B cell (primary cell): ENCODE results near the gene KCNQ2. TPM values are rescaled to one million over a fixed set of nuclear protein-coding genes. Genes with fewer than 3 reads are reported as not detected.

Experiments used
- ATAC-seq: fragments of 200-7000 bp; cut with Tn5 transposase; one replicate; pipeline ENCODE4 v1.10.0; 2021; ENCODE audit warnings: low read depth, mild to moderate bottlenecking, moderate number of reproducible peaks, moderate library complexity
- CTCF ChIA-PET: fragments of 350-600 bp; sonication (Branson Sonifier 250); formaldehyde crosslinking; loops from one replicate; lab custom pipeline; 2021; ENCODE audit warnings: antibody characterized with exemption, inconsistent platforms; lab: Charles Lee
- POLR2A ChIA-PET: fragments of 350-600 bp; sonication (Branson Sonifier 250); formaldehyde crosslinking; loops from one replicate; lab custom pipeline; 2021; ENCODE audit warnings: antibody characterized with exemption; lab: Charles Lee
- DNase-seq: peaks from one replicate; pipeline ENCODE4 v3.0.0; 2013
- H2AFZ ChIP-seq: 2 replicates; pipeline ENCODE4 v1.6.1; 2012; ENCODE audit warnings: mild to moderate bottlenecking, low read depth, low read length; ENCODE audit not compliant: insufficient read depth, poor library complexity, severe bottlenecking
- H3K27ac ChIP-seq, 2 donors: 1 replicate in 1 of 2; 2 replicates in 1 of 2; pipeline ENCODE4 v1.5.1; 2012 to 2013; ENCODE audit warnings: low read length in 2 of 2, mild to moderate bottlenecking in 2 of 2, moderate library complexity in 1 of 2
- H3K27me3 ChIP-seq, 4 experiments: fragments of 200-600 bp in 1 of 4; sonication (generic) in 1 of 4; replicated peaks in 1 of 4; 1 replicate in 2 of 4; 2 replicates in 2 of 4; pipeline versions ENCODE4 v1.6.1 to v1.7.0; 2013 to 2016; ENCODE audit warnings: low read length in 3 of 4, mild to moderate bottlenecking in 2 of 4, mixed read lengths in 1 of 4, moderate library complexity in 1 of 4; ENCODE audit not compliant: insufficient read depth in 4 of 4, control insufficient read depth in 3 of 4; ENCODE audit errors: control extremely low read depth in 1 of 4
- H3K36me3 ChIP-seq, 2 experiments: replicated peaks in 1 of 2; 1 replicate in 1 of 2; 2 replicates in 1 of 2; pipeline versions ENCODE4 v1.6.1 to v1.7.1; 2013; ENCODE audit warnings: low read length in 1 of 2; ENCODE audit not compliant: insufficient read depth in 2 of 2, control insufficient read depth in 1 of 2; ENCODE audit errors: control extremely low read depth in 1 of 2, extremely low read depth in 1 of 2
- H3K4me1 ChIP-seq, 2 donors: fragments of 200-600 bp in 1 of 2; sonication (generic) in 1 of 2; 1 replicate in 1 of 2; 2 replicates in 1 of 2; pipeline versions ENCODE4 v1.5.1 to v1.6.1; 2013 to 2017; ENCODE audit warnings: low read length in 2 of 2; ENCODE audit not compliant: control insufficient read depth in 2 of 2, insufficient read depth in 2 of 2
- H3K4me2 ChIP-seq: replicated peaks from 2 replicates; pipeline ENCODE3; 2012; ENCODE audit warnings: mild to moderate bottlenecking, low read depth, low read length; ENCODE audit not compliant: poor library complexity, severe bottlenecking
- H3K4me3 ChIP-seq, 5 experiments: fragments of 200-600 bp in 1 of 5; sonication (generic) in 1 of 5; 1 replicate in 3 of 5; 2 replicates in 2 of 5; pipeline versions ENCODE4 v1.5.1 to v1.7.0; 2011 to 2016; ENCODE audit warnings: low read length in 4 of 5, mild to moderate bottlenecking in 4 of 5, low read depth in 2 of 5, control low read depth in 1 of 5, moderate library complexity in 1 of 5; ENCODE audit not compliant: insufficient read depth in 1 of 5; ENCODE audit errors: control extremely low read depth in 1 of 5, extremely low read depth in 1 of 5
- H3K79me2 ChIP-seq: fragments of 200-600 bp; sonication (generic); one replicate; pipeline ENCODE4 v1.6.0; 2016; ENCODE audit warnings: low read length; ENCODE audit not compliant: control insufficient read depth, insufficient read depth
- H3K9ac ChIP-seq: fragments of 200-600 bp; sonication (generic); 2 replicates; pipeline ENCODE4 v1.6.1; 2017; ENCODE audit warnings: mild to moderate bottlenecking, low read length, moderate library complexity
- H3K9me3 ChIP-seq, 3 donors: one replicate each; pipeline versions ENCODE4 v1.6.1 to v1.7.1; 2013; ENCODE audit warnings: low read length in 2 of 3; ENCODE audit not compliant: control insufficient read depth in 2 of 3, insufficient read depth in 1 of 3; ENCODE audit errors: control extremely low read depth in 1 of 3
- H4K20me1 ChIP-seq: 2 replicates; pipeline ENCODE4 v1.6.0; 2012; ENCODE audit warnings: mild to moderate bottlenecking, low read length; ENCODE audit not compliant: insufficient read depth, control insufficient read depth, poor library complexity, severe bottlenecking
- H3K27ac Mint-ChIP-seq: one replicate; pipeline ENCODE4 v1.8.0; 2021; ENCODE audit warnings: mixed read lengths
- H3K27me3 Mint-ChIP-seq: one replicate; pipeline ENCODE4 v1.8.0; 2021; ENCODE audit warnings: mixed read lengths
- H3K4me1 Mint-ChIP-seq: one replicate; pipeline ENCODE4 v1.8.0; 2021; ENCODE audit warnings: mixed read lengths
- H3K4me3 Mint-ChIP-seq: one replicate; pipeline ENCODE4 v1.8.0; 2021; ENCODE audit warnings: mixed read lengths
- H3K9me3 Mint-ChIP-seq: one replicate; pipeline ENCODE4 v1.8.0; 2022; ENCODE audit warnings: mixed read lengths; ENCODE audit not compliant: insufficient read depth
- EZH2 ChIP-seq: IDR thresholded peaks from 2 replicates; pipeline ENCODE4 v1.6.1; 2012; ENCODE audit warnings: borderline replicate concordance, low read depth, mild to moderate bottlenecking, moderate library complexity, low read length; ENCODE audit not compliant: insufficient read depth, poor library complexity, severe bottlenecking
- WGBS: methylation state at CpG from one replicate; pipeline ENCODE4 v1.1.5; 2013; ENCODE audit warnings: missing lambda C conversion rate; ENCODE audit not compliant: insufficient coverage; 5-methylcytosine and 5-hydroxymethylcytosine counted together
- intact Hi-C: fragments of 100-400 bp; cut with micrococcal nuclease; formaldehyde crosslinking; loops from one replicate; pipeline ENCODE4 v1.10.0; 2022
- polyA plus RNA-seq: library from polyadenylated mRNA; depleted of rRNA; stranded (reverse); fragments of >200 nt; gene quantifications from 2 replicates; pipeline ENCODE4 v1.2.3, GENCODE V29; 2012
- total RNA-seq, 2 donors: library from RNA; stranded (reverse); fragments of 120-200 nt in 1 of 2; gene quantifications; 1 replicate in 1 of 2; 2 replicates in 1 of 2; pipeline versions ENCODE4 v1.2.3 to v1.2.4, GENCODE V29; 2013 to 2022
- TF ChIP-seq, protein P1 (sequence below): fragments of 200-600 bp; IDR thresholded peaks from one replicate; pipeline ENCODE4 v1.8.0; 2022; ENCODE audit warnings: antibody characterized with exemption, mild to moderate bottlenecking

Gene KCNQ2
- total and polyA plus RNA-seq, 2 donors (not counting 1 experiment from before 2014, with no cell fraction given) = 0.12 TPM; not detected in 1

GRCh38 chr20:63402181-63402859 lies 70.1 kb downstream of the KCNQ2 start:
- no peak overlapping the region for H2AFZ ChIP-seq
- 73% methylated on average over 22 of the region's 24 CpGs for WGBS
- TF ChIP-seq, protein P1, sequence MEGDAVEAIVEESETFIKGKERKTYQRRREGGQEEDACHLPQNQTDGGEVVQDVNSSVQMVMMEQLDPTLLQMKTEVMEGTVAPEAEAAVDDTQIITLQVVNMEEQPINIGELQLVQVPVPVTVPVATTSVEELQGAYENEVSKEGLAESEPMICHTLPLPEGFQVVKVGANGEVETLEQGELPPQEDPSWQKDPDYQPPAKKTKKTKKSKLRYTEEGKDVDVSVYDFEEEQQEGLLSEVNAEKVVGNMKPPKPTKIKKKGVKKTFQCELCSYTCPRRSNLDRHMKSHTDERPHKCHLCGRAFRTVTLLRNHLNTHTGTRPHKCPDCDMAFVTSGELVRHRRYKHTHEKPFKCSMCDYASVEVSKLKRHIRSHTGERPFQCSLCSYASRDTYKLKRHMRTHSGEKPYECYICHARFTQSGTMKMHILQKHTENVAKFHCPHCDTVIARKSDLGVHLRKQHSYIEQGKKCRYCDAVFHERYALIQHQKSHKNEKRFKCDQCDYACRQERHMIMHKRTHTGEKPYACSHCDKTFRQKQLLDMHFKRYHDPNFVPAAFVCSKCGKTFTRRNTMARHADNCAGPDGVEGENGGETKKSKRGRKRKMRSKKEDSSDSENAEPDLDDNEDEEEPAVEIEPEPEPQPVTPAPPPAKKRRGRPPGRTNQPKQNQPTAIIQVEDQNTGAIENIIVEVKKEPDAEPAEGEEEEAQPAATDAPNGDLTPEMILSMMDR = no peak
- TF ChIP-seq EZH2 = no peak
- no peak overlapping the region for H3K4me2 ChIP-seq
- H4K20me1 ChIP-seq = no peaks in the 10 kb centered on the region
- H3K4me1 ChIP-seq = no peaks in the 10 kb centered on the region
- no peak overlapping the region for H3K4me3 ChIP-seq
- H3K27me3 ChIP-seq = no peaks in the 10 kb centered on the region
- no peaks in the 10 kb centered on the region for H3K79me2 ChIP-seq
- intact Hi-C loops = no loop called here
- Mint-ChIP-seq H3K4me1 (no peaks in the 10 kb centered on the region), H3K27ac (no peak overlapping the region), H3K4me3 (no peak overlapping the region), H3K9me3 (no peaks in the 10 kb centered on the region), H3K27me3 (no peaks in the 10 kb centered on the region)
- ChIA-PET POLR2A (no interaction called here), CTCF (no interaction called here)
- peaks cover 0 to 4% (median 0%) of the 10 kb centered on the region in 3 donors for H3K9me3 ChIP-seq
- H3K27ac ChIP-seq = no peak overlapping the region
- DNase-seq (no peak), ATAC-seq (no peak)
- H3K36me3 ChIP-seq = no peaks in the 10 kb centered on the region
- no peak overlapping the region for H3K9ac ChIP-seq

DNA sequence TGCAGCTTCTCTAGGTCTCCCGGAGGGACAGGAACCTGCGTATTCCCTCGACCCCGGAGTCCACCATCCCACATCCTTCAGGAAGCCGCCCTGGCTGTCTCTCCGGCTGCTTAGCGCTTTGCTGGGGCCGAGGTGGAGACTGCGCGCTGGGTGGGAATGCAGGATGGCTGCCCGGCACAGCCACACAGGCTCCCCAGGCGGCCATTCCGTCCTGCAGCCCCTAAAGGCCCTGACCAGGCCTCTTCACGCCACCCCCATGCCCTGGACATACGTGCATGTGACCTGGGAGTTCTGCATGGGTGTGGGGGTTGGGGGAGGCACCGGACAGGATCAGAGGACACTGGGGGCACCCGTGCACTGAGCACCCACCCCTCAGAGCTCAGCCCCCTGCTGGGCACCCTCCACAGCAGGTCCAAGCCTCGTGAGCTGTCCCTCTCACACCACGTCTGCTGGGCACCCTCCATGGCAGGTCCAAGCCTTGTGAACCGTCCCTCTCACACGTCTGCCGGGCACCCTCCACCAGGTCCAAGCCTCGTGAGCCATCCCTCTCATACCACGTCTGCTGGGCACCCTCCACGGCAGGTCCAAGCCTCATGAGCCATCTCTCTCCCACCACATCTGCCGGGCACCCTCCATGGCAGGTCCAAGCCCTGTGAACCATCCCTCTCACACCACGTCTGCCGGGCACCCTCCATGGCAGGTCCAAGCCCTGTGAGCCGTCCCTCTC lies 70.9 kb downstream of the KCNQ2 start:
- POLR2A ChIA-PET = no interaction called here
- CTCF ChIA-PET = no interaction called here

More for the DNA sequence above, 70.9 kb downstream of the KCNQ2 start:
- Histone ChIP-seq H3K9ac (no peak overlapping the region), H3K79me2 (no peaks in the 10 kb centered on the region), H3K9me3 (peaks cover 0 to 4% (median 0%) of the 10 kb centered on the region in 3 donors), H3K4me2 (no peak overlapping the region), H3K4me3 (no peak overlapping the region), H3K27ac (no peak overlapping the region), H4K20me1 (no peaks in the 10 kb centered on the region), H2AFZ (no peak overlapping the region), H3K27me3 (no peaks in the 10 kb centered on the region), H3K36me3 (no peaks in the 10 kb centered on the region), H3K4me1 (no peaks in the 10 kb centered on the region)
- H3K4me1 Mint-ChIP-seq = no peaks in the 10 kb centered on the region
- WGBS = 85% methylated on average over 24 of the region's 29 CpGs
- DNase-seq (no peak), ATAC-seq (no peak)
- H3K9me3 Mint-ChIP-seq = no peaks in the 10 kb centered on the region
- no peak for TF ChIP-seq EZH2
- TF ChIP-seq, protein P1 = no peak
- H3K27ac Mint-ChIP-seq = no peak overlapping the region
- H3K27me3 Mint-ChIP-seq = no peaks in the 10 kb centered on the region
- intact Hi-C loops = no loop called here
- H3K4me3 Mint-ChIP-seq = no peak overlapping the region
